GM13977 (cell line): ENCODE results near the gene GRIP1.

ENCODE experiments used
- DNase-seq: peaks from one replicate; pipeline ENCODE4 v3.0.0; 2012; ENCODE audit warnings: low spot score
- in situ Hi-C: fragments of 300-500 bp; cut with MboI; formaldehyde crosslinking; loops from one replicate; pipeline ENCODE4 v1.12.0; 2022; ENCODE audit warnings: low sequenced_read_pairs, low pct_unique_long_range_greater_than_20kb, mixed read lengths, inconsistent platforms; ENCODE audit not compliant: unreplicated experiment
- TF ChIP-seq, protein P1 (sequence below): IDR thresholded peaks from 2 replicates; pipeline ENCODE4 v1.5.1; 2012; ENCODE audit warnings: mild to moderate bottlenecking, control low read depth; ENCODE audit not compliant: insufficient read depth; ENCODE audit errors: extremely low read depth, missing control alignments

The GRIP1 gene

DNA sequence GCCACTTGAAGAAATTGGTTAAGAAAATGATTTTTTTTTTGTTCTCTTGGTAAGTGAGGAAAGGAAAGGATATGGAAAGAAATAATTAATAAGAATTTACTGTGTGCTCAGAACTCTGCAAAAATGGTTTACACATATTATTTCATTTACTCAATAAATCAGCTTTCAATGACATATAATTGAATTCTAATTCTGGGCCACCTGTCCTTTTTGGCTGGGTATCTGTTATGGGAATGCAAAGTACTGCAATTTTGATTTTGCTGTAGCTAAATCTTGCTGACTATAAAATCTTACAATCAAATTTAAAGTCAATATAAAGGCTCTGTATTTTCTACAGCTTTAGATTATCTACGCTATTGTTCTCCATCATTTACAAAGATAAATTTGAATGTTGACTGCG is 147.1 kb downstream of the GRIP1 start:
- in situ Hi-C loops = no loop called here
- TF ChIP-seq, protein P1, sequence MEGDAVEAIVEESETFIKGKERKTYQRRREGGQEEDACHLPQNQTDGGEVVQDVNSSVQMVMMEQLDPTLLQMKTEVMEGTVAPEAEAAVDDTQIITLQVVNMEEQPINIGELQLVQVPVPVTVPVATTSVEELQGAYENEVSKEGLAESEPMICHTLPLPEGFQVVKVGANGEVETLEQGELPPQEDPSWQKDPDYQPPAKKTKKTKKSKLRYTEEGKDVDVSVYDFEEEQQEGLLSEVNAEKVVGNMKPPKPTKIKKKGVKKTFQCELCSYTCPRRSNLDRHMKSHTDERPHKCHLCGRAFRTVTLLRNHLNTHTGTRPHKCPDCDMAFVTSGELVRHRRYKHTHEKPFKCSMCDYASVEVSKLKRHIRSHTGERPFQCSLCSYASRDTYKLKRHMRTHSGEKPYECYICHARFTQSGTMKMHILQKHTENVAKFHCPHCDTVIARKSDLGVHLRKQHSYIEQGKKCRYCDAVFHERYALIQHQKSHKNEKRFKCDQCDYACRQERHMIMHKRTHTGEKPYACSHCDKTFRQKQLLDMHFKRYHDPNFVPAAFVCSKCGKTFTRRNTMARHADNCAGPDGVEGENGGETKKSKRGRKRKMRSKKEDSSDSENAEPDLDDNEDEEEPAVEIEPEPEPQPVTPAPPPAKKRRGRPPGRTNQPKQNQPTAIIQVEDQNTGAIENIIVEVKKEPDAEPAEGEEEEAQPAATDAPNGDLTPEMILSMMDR = no peak
- no peak for DNase-seq

- TF ChIP-seq, protein P1 = no peak
- in situ Hi-C loops = no loop called here
- DNase-seq = no peak
Measured at GRCh38 chr12:66529934-66530333, 148.9 kb downstream of the GRIP1 start.

- in situ Hi-C loops = no loop called here
Measured at GRCh38 chr12:66516561-66516960, 162.3 kb downstream of the GRIP1 start.

GRCh38 chr12:66516133-66516532 is 162.7 kb downstream of the GRIP1 start:
- TF ChIP-seq, protein P1 = no peak
- DNase-seq = no peak
- in situ Hi-C loops = no loop called here

More at GRCh38 chr12:66516561-66516960, 162.3 kb downstream of the GRIP1 start:
- DNase-seq = no peak
- TF ChIP-seq, protein P1 = no peak

DNA sequence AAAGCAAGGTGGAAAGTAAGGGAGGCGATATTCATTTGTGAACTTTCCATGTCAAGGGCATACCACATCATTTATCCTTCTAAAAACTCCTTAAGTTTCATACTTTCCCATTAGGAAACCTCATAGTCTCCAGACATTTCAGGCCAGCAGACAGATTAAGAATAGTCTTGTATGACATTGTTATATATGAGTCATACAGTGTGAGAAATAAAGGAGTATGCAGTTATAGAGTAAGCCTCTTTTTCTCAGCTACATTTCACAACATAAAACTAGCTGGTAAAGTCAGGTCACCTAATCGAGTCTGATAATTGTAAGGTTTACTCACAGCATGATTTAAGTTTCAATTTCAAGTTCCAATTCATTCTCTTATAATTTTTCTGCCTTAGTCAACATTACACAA is 164.3 kb downstream of the GRIP1 start:
- DNase-seq = no peak
- in situ Hi-C loops = no loop called here
- TF ChIP-seq, protein P1 = no peak

GRCh38 chr12:66508025-66508424 is 170.9 kb downstream of the GRIP1 start:
- DNase-seq = no peak
- in situ Hi-C loops = no loop called here
- TF ChIP-seq, protein P1 = no peak

- DNase-seq = no peak
- in situ Hi-C loops = no loop called here
- TF ChIP-seq, protein P1 = no peak
Measured at GRCh38 chr12:66503746-66504145, 175.1 kb downstream of the GRIP1 start.
